Activated CD4-positive, alpha-beta T cell treated with anti-CD3 and anti-CD28 coated beads, Interleukin-10, Interleukin-2, amounts not matched to agents 100 ng/mL and 50 ng/mL, durations not matched to agents 16 hours and 8 hours (primary cell): ENCODE results near the gene TPM2.

Experiments used
- DNase-seq: peaks from one replicate; pipeline ENCODE4 v3.0.0-alpha.2; 2020

TPM2 gene

DNA sequence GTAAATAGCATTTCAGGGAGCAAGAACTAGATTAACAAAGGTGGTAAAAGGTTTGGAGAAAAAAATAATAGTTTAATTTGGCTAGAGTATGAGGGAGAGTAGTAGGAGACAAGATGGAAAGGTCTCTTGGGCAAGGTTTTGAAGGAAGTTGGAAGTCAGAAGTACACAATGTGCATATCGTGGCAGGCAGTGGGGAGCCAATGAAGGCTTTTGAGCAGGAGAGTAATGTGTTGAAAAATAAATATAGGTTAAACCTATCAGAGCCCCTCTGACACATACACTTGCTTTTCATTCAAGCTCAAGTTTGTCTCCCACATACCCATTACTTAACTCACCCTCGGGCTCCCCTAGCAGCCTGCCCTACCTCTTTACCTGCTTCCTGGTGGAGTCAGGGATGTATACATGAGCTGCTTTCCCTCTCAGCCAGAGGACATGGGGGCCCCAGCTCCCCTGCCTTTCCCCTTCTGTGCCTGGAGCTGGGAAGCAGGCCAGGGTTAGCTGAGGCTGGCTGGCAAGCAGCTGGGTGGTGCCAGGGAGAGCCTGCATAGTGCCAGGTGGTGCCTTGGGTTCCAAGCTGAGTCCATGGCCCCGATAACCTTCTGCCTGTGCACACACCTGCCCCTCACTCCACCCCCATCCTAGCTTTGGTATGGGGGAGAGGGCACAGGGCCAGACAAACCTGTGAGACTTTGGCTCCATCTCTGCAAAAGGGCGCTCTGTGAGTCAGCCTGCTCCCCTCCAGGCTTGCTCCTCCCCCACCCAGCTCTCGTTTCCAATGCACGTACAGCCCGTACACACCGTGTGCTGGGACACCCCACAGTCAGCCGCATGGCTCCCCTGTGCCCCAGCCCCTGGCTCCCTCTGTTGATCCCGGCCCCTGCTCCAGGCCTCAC, 16.3 kb downstream of the TPM2 start, which contains the start of gene CA9:
CA9 (plus strand) TSS at position 797 of the 893 bp plus-strand sequence; CDS start at position 829, 32 bp downstream.
- DNase-seq = no peak

DNA sequence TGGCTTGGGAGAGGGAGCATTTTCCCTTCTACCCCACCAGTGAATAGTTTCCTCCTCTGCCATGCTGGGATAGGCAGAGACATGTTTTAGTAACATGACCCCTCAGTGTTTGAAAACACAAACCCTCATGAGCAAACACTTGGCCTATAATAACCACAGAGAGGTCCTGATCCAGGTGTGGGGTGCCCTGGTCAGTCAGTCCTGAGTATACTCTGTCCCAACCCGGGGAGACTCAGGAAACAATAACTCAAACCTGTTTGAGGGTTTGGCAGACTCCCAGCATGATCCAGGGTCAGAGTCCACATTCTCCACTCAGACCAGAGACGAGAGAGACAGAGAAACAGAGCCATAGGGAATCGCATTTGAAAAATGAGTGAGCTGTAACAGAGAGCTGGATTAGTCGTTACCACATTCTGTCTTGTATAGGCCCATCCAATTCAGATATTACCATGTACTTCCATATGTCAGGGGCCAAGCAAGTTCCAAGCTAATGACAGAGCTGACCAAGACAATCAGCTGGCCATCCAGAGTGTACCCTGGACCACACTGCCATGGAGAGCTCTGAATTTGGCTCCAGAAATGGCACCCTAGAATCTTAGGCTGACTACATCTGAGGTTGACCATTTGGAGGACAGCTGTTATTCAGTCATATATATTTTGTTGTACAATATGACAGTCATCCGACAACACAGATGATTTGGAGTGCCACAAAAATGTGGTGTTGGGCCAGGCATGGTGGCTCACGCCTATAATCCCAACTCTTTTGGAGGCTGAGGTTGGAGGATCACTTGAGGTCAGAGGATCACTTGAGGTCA, 20.2 kb downstream of the TPM2 start:
- no peak for DNase-seq

DNA sequence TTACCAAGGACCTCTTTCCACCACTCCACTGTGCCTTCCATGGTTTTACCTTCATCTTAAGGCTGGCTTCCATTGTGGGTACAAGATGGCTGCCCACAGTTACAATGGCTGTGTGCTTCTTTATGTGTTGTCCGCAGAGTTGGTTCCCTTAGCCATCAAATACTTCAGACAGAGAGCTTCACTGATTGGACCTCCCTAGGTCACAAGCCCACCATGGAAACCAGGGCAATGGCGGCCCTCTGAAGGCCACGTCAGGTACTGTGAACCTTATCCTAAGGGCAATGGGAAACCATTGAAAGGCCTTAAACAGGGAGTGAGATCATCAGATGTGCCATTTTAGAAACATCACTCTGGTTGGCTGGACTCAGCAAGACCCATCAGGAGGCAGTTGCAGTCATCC, 21.8 kb downstream of the TPM2 start:
- DNase-seq = no peak

DNA sequence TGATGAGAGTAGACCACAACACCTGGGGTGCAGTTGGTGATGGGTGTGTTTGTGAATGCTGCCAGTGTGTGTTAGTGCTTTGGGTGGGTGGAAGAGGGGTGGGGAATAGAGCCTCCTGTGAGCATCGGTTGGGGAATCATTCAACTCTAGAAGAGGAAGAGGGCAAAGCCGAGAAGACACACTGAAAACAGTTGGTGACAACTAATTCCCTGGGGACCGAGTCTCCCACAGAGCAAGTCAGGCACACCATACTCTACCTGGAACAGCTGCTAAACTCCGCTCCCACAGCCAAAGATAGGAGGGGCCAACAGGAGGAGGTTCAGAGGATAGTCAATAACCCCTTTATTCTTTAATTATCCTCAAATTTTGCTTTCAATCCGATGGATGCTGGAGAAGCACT, 23.2 kb downstream of the TPM2 start:
- no peak for DNase-seq

DNA sequence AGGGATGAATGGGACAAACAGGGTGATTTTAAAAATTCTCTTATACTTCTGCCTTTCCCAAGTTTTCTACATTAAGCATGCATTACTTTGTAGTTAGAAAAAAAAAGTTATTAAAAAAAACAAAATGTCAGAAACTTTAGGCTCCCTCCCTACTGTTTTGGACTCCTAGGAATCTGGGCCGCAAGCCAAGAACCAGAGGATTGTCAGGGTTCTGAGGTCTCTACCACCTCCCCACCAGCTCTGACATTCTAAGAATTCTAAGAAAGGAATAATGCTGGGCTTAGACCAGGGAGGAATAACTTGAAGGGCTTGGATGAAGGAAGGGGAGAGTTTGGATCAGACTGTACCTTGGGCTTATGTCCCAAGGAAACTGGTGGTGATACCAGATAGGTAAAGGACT, 23.7 kb downstream of the TPM2 start:
- no peak for DNase-seq

DNA sequence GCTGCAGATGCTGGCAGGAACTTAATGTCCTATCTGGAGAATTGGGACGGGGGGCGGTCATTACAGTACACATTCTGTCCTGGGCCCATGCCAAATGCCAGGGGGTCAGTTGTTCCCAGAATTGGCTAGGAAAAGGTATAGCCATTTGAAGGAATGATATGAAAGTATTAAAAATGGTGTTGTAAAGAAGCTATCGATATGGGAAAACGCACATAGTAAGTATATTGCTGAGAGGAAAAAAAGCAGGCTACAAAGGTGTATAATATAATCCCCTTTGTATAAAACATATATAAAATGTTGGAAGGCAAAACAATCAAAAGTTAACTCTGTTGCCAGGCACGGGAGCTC, 24.3 kb downstream of the TPM2 start:
- no peak for DNase-seq

DNA sequence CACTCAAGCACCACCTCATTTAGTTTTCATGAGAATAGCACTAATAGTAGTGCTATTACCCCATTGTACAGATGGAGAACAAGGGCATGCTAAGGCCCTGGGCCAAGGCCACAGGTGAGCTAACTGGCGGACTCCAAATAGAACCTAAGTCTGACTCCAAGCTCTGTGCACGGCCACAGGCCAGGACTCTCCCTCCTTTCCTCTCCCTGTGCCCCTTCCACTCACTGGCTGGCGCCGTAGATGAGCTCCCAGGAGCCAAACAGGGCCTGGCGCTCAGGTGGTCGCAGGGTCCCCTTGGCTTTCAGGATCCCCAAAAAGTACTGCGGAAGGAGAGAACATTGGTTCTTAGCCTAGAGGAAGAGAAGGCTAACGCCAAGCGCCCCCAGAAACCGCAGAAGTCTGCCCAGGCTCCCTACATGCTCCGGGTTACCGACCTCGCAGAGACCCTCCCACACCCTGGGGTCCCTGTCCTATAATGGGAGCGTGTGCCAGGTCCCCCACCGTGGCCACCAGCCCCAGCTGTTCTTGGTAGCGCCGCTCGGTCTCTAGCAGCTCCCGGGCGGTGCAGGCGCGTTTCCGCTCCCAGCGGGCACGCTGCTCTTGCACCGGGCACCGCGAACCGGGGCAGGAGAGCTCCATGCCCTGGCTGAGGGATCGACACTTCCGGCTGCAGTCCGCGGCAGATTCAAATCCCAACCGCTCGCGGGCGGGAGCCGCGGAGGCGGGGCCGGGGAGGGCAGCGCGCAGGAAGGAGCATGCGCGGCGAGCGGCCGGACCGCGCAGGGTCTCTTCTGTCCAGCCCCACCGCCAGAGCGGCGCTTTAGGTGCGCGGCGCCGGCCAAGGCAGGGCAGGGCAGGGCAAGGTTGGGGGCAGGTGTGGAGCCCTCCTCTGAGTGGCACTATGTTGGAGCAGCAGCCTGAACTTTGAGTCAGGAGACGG, 24.9 kb downstream of the TPM2 start, which contains the start of gene ARHGEF39:
ARHGEF39 (minus strand) TSS at position 665 of the 940 bp plus-strand sequence; CDS start at position 639, 26 bp downstream.
- peak; percentile 89 for DNase-seq

DNA sequence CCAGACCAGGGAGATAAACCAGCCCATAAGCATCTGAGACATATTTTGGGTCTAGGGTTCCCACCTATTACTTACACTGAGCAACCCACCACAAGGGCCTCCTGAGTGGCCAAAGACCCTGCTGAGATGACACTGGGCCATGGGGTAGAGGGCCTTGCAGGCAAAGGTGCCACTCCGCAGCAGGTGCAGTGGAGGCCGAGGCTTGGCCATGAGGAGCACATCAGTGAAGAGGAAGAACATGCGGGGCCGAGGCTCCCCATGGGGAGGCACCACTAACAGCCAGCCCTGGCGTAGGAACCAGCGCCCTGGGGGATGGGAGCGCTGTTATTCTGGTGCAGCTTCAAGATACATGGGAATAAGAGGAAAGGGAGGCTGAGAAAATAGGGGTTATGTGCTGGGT, 27.3 kb downstream of the TPM2 start:
- no peak for DNase-seq

DNA sequence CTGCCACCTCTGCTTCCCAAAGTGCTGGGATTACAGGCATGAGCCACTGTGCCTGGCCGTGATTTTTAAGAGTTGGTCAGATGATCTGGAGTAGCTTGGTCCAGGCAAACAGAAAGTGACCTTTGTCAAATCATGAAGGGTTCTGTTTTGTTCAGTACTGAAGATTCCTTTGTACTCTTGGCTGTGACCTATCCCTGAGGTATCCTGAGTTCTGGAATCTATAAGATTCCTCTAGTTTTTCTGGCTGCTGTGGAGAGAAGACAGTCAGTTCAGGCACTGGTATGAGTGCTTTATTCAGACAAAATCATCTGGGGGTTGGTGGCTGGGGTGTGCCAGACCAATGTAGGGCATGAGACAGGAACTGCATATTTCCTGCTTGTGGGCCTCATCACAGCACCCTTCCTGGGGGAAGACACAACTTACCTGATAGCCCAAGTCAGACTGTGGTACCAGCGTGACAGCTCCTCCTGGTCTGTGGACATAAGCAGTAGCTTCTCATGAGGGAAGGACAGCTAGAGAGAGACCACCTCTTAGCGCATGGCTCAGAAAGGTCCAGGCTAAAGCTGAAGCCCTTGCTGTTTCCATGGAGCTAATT, 27.9 kb downstream of the TPM2 start:
- peak; percentile 53 for DNase-seq

DNA sequence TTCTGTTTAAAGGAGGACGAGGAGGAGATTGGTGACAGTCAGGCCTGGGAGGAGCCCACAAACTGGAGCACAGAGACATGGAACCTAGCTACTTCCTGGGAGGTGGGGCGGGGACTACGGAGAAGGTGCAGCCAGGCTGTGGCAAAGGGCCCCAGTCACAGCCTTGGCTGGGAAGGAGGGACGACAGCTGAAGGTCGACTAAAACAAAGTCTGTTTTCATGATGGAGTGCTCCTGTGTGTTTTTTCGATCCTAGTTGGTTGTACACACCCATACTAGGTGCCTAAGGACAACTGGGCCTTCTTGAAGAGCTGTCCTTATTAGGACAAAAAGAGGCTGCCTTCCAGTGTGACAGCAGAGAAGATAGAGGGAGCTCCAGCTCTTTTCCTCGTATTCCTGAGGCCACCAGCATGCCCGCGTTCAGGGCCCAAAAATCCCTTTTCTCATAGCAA, 28.7 kb downstream of the TPM2 start:
- no peak for DNase-seq

DNA sequence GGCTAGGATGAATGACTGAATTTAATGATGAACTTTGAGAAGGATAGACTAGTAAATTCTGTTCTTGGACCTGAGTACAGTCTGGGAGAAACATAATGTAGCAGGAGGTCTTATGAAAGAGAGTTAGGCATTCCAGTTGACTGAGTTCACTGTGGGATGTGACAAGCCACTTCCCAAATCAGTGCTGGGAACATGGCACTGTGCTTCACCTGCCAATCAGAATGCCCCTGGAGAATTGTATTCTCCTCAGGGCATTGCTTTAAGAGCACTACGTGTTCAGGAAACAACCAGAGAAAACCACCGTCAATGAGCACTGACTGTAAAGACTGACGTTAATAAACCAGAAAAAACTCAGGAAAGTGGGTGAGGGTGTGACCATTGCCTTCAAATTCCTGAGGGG, 30.4 kb downstream of the TPM2 start:
- DNase-seq = no peak

DNA sequence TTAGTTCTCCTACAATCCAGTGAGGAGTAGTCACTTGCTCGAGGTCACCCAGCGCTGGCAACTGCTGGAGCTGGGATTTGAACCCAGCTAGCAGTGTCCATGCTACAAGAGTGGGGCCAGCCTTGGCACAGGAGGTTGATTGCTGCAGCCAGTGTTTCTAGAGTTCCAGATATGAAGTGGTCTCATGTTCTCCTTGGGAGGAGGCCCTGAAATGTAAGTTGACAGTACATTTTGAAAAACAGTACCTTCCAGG, 30.8 kb downstream of the TPM2 start:
- peak; percentile 50 for DNase-seq

DNA sequence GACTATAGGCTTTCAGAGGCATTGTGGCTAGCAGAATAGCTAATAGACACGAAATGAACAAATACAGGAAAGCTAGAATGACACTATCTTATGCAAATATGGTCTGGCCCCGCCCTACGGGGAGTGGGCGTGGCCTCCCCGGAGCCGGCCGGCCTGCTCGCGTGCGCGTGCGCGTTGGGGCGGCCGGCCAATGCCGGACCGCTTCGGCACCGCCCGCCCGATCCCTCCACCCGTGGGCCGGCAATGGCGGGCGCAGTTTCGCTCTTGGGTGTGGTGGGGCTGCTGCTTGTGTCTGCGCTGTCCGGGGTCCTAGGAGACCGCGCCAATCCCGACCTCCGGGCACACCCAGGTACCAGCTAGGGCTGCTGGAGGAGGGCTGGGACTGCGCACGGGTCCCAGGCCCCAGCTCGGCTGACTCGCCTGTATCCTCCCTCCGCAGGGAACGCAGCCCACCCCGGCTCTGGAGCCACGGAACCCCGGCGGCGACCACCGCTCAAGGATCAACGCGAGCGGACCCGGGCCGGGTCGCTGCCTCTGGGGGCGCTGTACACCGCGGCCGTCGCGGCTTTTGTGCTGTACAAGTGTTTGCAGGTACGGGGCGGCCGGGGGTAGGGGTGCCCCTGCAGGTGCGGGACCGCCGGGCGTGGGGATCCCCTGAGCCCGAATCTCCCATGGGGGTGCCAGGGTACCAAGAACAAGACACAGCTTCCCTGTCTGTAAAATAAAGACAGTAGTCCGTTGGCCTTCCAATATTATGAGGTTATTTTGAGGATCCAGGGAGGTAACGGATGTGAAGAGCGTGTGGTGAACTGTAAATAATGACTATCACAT, 31.4 kb downstream of the TPM2 start, which contains the start of gene CCDC107:
CCDC107 (plus strand) TSS at position 156 of the 831 bp plus-strand sequence; CDS start at position 244, 88 bp downstream.
- peak; percentile 90 for DNase-seq

DNA sequence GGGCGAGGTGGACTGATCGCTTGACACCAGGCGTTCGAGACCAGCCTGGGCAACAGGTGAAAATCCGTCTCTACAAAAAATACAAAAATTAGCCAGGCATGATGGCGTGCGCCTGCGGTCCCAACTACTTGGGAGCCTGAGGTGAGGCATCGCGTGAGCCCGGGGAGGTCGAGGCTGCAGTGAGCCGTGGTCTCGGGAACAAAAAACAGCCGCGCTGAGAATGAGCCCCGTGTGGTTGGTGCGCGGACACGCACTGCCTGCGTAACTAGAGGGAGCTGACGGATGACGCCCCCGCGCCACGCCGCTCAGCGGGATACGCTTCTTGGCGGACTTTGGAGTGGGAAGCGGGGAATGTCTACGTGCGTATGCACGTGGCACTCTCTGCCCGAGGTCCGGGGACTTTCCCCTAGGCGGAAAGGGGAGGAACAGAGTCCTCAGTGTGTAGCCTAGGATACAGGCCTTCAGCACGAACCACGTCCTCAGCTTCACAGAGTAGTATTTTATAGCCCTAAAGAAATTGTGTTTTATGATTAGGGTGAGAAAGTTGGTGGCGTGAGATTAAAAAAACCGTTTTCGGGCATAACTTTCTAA, 32.1 kb downstream of the TPM2 start, which contains the start of gene RMRP:
RMRP (minus strand) TSS at position 474 of the 591 bp plus-strand sequence.
- peak; percentile 99 for DNase-seq

DNA sequence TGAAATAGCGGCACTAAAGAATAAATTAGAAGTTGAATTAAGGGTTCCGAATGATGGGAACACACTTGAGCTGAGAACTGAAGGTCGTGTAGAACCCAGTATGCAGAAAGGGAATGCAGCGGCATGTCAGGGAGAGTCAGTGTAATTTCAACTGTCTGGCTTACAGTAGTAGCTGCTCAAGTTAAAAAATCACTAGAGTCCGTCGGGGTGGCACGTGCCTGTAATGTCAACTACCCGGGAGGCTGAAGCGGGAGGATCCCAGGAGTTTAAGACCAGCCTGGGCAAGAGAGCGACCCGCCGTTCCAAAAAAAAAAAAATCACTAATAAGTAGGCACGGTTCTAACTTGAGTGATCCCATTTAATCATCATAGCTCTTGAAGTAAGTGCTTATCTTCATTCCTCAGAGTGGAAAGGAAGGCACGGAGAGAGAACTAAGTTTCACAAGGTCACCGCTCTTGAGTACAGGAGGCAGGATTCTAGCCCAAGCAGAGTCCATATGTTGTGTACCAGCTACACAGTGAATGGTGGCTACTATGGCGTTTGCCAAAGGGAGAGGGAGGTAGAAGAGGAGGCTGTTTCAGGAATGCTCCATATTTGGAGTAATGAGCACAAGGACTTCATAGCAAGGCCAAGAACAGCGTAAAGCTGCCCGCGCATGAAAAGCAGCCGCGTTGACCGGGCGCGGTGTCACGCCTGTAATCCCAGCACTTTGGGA, 32.7 kb downstream of the TPM2 start:
- DNase-seq = no peak

DNA sequence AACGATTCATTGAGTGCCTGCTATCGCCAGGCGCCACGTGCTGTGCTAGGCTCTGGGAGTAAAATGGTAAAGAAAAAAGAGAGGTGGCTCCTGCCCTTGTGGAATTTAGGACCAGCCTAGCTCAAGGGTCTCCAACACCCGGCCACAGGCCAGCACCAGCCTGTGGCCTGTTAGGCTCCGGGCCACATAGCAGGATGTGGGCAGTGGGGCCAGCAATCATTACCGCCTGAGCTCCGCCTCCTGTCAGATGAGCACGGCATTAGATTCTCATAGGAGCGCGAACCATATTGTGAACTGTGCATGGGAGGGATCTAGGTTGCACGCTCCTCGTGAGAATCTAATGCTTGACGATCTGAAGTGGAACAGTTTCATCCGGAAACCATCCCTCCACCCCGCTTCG, 33.4 kb downstream of the TPM2 start:
- DNase-seq = no peak

DNA sequence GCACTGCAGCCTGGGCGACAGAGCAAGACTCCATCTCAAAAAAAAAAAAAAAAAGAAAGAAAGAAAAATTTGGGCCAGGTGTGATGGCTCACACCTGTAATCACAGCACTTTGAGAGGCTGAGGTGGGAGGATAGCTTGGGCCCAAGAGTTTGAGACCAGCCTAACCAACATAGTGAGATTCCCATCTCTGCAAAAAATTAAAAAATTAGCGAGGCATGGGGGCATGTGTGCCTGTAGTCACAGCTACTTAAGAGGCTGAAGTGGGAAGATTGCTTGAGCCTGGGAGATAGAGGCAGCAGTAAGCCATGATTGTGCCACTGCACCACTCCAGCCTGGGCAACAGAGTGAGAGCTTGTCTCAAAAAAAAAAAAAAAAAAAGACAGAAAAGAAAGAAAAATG, 36.1 kb downstream of the TPM2 start:
- no peak for DNase-seq

DNA sequence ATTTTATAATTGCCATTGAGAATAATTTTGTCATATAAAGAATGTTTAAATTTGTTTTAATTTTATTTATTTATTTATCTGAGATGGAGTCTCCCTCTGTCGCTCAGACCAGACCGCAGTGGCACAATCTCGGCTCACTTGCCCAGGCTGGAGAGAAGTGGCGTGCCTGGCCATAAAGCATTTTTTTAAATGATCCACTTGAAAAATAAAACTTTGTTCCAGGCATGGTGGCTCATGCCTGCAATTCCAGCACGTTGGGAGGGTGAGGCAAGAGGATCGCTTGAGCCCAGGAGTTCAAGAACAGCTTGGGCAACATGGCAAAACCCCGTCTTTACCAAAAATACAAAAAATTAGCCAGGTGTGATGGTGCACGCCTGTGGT, 36.9 kb downstream of the TPM2 start:
- DNase-seq = no peak

DNA sequence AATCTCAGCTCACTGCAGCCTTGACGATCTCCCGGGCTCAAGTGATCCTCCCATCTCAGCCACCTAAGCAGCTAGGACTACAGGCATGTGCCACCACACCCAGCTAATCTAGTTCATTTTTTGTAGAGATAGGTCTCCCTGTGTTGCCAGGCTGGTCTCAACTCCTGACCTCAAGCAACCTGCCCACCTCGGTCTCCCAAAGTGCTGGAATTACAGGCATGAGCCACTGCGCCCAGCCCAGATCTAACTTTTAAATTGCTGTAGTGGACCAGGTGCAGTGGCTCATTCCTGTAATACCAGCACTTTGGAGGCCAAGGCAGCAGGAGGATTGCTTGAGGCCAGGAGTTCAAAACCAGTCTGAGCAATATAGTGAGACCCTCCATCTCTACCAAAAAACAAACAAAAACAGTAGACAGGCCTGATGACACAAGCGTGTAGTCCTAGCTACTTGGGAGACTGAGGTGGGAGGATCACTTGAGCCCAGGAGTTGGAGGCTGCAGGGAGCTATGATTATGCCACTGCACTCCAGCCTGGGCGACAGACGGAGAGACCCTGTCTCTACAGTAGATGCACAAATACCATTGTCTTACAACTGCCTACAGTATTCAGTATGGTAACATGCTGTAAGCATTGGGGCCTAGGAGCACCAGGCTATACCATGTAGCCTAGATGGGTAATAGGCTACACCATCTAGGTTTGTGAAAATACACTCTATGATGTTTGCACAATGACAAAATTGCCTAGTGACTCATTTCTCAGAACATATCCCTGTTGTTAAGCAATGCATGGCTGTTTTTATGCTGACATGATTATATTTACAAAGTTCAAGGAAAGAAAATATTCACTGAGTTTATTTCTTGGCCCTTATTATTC, 37.5 kb downstream of the TPM2 start:
- peak; percentile 41 for DNase-seq
